GM18861 (cell line): ENCODE measurements around the gene MOV10.

Source experiments
- ATAC-seq: cut with Tn5 transposase; IDR thresholded peaks from one replicate; pipeline ENCODE4 v1.9.1; 2021; ENCODE audit not compliant: unreplicated experiment

MOV10 gene

DNA sequence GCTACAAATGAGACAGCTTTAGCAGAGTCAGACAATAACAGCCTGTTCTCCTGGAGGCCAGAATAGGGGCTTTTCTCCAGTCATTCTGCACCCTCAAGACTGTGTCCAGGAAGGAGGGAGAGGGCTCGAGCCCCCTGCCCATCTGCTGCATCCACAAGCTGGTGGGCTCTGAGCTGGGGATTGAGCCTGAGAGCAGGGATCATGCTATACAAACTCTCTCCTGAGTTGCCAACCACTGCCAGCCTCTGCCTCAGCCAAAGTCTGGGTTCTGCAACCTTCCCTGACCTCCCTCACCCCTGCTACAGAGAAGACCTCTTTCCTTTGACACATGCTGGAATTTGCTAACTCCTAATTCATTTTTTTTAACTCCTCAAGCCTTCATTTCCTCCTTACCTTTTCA lies 55.5 kb downstream of the MOV10 start:
- no peak for ATAC-seq

DNA sequence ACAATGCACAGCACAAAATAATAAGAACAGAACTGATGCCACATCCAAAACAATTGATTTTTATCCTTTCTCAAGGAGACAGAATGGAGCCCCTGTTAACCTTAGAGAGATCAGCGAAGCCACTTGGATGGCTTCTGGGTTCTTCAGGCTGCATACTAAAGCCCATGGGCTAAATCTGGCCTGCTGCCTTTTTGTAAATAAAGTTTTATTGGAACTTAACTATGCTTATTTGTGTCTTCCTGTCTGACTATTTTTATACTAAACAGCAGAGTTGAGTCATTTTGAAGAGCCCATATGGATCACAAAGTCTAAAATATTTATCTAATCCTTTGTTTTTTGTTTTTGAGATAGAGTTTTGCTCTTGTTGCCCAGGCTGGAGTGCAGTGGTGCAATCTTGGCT lies 57.0 kb downstream of the MOV10 start:
- no peak for ATAC-seq

DNA sequence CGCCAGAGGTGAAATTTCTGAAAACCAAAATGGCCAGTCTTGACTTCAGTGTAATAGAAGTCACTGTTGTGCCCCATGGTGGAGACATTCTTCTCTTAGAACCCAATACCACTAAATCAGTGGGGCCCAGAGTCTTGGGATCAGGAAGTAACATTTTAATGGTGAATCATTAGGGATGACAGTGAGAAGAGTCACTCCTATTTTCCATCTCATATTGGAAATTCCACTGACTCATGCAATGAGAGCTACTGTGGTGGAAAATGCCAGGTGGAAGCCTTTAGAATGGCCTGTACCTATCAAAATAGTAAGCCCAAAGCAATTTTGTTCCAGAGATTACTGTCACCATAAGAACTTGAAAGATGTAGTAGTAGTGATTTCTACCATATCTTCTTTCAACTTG lies 61.3 kb downstream of the MOV10 start:
- no peak for ATAC-seq

DNA sequence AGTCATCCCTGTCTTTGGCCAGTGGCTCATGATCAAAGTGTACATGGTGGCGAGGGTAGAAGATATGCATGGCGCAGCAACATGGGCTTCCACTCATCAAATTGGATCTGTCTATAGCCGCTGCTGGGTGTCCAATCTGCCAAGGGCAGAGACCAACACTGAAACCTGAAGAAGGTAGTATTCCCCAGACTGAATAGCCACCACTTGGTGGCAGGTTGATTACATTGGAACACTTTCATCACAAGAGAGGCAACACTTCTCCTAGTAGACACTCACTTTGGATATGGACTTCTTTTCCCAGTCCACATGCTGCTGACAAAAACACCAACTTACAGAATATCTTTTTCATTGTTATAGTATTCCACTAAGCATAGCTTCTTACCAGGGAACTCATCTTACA lies 63.1 kb downstream of the MOV10 start:
- ATAC-seq, result no peak

DNA sequence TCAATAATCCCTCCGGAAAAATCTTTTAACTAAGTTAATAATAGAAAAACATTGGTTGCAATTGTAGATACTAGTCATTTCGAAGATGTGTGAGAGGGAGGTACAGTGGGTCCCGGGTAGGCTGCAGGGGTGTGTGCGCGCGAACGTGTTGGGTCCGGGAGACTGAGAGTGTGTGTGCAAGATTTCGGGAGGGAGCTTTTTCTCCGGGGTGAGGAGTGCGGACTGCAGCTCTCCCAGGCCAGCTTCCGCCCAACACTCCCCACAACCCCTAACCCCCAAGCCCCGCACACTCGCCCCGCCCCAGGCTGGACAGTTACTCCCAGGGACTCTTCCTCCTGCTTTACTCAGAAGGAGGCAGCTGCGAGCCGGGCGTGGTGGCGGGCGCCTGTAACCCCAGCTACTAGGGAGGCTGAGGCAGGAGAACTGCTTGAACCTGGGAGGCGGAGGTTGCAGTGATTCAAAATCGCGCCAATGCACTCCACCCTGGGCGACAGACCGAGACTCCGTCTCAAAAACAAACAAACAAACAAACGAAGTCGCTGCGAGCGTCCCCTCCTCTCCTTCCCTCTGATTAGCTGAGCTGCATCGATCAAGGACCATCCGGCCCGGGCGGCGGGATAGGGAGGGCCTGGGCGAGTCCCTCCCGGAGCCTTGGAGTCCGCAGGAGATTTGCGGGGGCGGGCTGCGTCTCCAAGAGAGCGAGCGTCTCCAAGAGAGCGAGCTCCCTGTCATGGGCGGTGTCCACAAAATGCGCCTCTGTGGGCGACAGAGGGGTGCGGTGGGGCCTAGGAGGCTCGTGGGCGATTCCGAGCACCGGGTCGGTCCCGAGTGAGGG lies 68.9 kb downstream of the MOV10 start:
- no peak for ATAC-seq

DNA sequence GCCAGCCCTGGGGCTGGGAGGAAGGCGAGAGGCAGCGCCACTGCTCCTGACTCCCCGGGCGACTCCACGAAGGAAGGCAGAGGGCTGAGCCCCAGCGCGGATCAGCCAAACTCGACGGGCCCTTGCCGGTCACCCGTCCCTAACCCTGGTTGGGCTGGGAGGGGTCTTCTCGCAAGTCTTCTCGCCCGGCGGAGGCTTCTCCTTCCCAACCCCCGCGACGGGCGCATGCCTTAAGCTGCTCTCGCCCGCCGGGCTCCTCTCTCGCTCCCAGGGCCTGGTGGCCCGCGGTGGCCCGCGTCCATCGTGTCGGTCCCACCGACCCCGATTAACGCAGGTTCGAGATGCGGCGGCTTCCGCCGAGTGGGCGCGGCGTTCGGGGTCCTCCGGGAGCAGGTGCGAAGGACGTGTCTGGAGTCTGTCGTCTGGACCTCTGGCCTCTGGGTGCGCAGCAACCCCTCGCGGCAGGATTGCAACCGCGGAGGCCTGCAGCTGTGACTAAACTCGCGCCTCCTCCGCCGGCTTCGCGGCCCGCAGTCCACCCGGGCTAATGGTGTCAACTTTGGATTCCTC lies 69.6 kb downstream of the MOV10 start:
- ATAC-seq, result no peak

DNA sequence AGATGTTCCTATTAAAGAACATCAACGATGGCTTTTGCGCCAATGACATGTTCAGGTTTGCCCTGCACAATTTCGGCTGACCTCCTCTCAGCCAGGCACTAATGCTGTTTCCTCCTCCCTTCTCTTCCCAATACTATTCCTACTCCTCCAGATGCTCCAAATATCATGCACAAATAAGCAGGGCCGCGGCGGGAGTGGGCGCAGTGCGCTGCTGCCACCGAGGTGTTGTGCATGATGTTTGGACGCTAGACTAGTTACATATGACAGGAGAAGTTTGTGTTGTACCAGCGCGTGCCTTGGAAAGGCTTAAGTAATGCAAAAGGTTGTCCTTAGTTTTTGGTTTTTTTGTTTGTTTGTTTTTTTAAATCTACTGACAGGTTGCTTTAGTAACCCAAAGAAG lies 73.9 kb downstream of the MOV10 start:
- no peak for ATAC-seq
